CD14-positive monocyte (primary cell): Measurements from ENCODE around the gene RAB44. TPM values are rescaled to one million over a fixed set of nuclear protein-coding genes. Genes with fewer than 3 reads are reported as not detected.
A peak's percentile ranks its signal among the peaks of the same experiment; 100 is the strongest.

ENCODE experiments used
- DNase-seq, 3 donors: peaks; one replicate each; pipeline ENCODE4 v3.0.0-alpha.2; 2011 to 2022
- H2AFZ ChIP-seq: 2 replicates; pipeline ENCODE4 v1.6.0; 2012; ENCODE audit warnings: mild to moderate bottlenecking, low read depth, low read length, inconsistent platforms; ENCODE audit not compliant: insufficient read depth, poor library complexity, severe bottlenecking
- H3K27ac ChIP-seq, 2 donors: 1 replicate in 1 of 2; 2 replicates in 1 of 2; pipeline ENCODE4 v1.5.1; 2012 to 2013; ENCODE audit warnings: low read length in 2 of 2, control low read depth in 1 of 2, inconsistent platforms in 1 of 2, low read depth in 1 of 2, mild to moderate bottlenecking in 1 of 2
- H3K27me3 ChIP-seq, 2 donors: one replicate each; pipeline versions ENCODE4 v1.6.0 to v1.6.1; 2011 to 2013; ENCODE audit warnings: low read length in 2 of 2; ENCODE audit not compliant: control insufficient read depth in 2 of 2, insufficient read depth in 2 of 2
- H3K36me3 ChIP-seq, 2 donors: replicated peaks in 1 of 2; 1 replicate in 1 of 2; 2 replicates in 1 of 2; pipeline versions ENCODE4 v1.5.1 to v1.6.1; 2012 to 2013; ENCODE audit warnings: low read length in 2 of 2, control low read depth in 1 of 2, inconsistent platforms in 1 of 2, mild to moderate bottlenecking in 1 of 2; ENCODE audit not compliant: insufficient read depth in 2 of 2, control insufficient read depth in 1 of 2
- H3K4me1 ChIP-seq, 2 donors: 1 replicate in 1 of 2; 2 replicates in 1 of 2; pipeline versions ENCODE4 v1.5.1 to v1.6.1; 2012 to 2013; ENCODE audit warnings: low read length in 2 of 2, control low read depth in 1 of 2, inconsistent platforms in 1 of 2, mild to moderate bottlenecking in 1 of 2, moderate library complexity in 1 of 2; ENCODE audit not compliant: insufficient read depth in 2 of 2, control insufficient read depth in 1 of 2
- H3K4me2 ChIP-seq: replicated peaks from 2 replicates; pipeline ENCODE3; 2012; ENCODE audit warnings: low read length, moderate library complexity, mild to moderate bottlenecking; ENCODE audit not compliant: poor library complexity, severe bottlenecking; ENCODE audit errors: extremely low read depth
- H3K4me3 ChIP-seq, 3 experiments: fragments of 200-600 bp in 1 of 3; sonication (generic) in 1 of 3; replicated peaks in 1 of 3; 1 replicate in 2 of 3; 2 replicates in 1 of 3; pipeline ENCODE4 v1.5.1; 2011 to 2013; ENCODE audit warnings: low read length in 3 of 3, mild to moderate bottlenecking in 3 of 3, control low read depth in 2 of 3, low read depth in 2 of 3, inconsistent platforms in 1 of 3, moderate library complexity in 1 of 3
- H3K79me2 ChIP-seq: 2 replicates; pipeline ENCODE4 v1.6.0; 2012; ENCODE audit warnings: mild to moderate bottlenecking, control low read depth, inconsistent platforms, low read length, moderate library complexity; ENCODE audit not compliant: insufficient read depth
- H3K9ac ChIP-seq: 2 replicates; pipeline ENCODE4 v1.6.0; 2017; ENCODE audit warnings: low read length, mild to moderate bottlenecking; ENCODE audit not compliant: insufficient read depth, poor library complexity, severe bottlenecking
- H3K9me3 ChIP-seq, 2 donors: replicated peaks in 1 of 2; 1 replicate in 1 of 2; 2 replicates in 1 of 2; pipeline versions ENCODE4 v1.5.1 to v1.6.1; 2012 to 2013; ENCODE audit warnings: low read length in 2 of 2, control low read depth in 1 of 2; ENCODE audit not compliant: control insufficient read depth in 1 of 2, insufficient read depth in 1 of 2
- H4K20me1 ChIP-seq: 2 replicates; pipeline ENCODE4 v1.6.0; 2012; ENCODE audit warnings: mild to moderate bottlenecking, low read length, control low read depth, moderate library complexity; ENCODE audit not compliant: insufficient read depth
- H3K27ac Mint-ChIP-seq, 7 donors: one replicate each; pipeline ENCODE4 v1.8.0; 2020; ENCODE audit warnings: mild to moderate bottlenecking in 7 of 7, mixed read lengths in 7 of 7, moderate library complexity in 6 of 7, inconsistent platforms in 2 of 7
- H3K27me3 Mint-ChIP-seq, 3 donors: one replicate each; pipeline ENCODE4 v1.8.0; 2021 to 2022; ENCODE audit warnings: low read depth in 3 of 3, mild to moderate bottlenecking in 3 of 3, mixed read lengths in 3 of 3, moderate library complexity in 3 of 3, inconsistent platforms in 1 of 3
- H3K36me3 Mint-ChIP-seq, 2 donors: one replicate each; pipeline ENCODE4 v1.8.0; 2020; ENCODE audit warnings: mixed read lengths in 2 of 2, inconsistent platforms in 1 of 2, mild to moderate bottlenecking in 1 of 2
- H3K4me1 Mint-ChIP-seq: one replicate; pipeline ENCODE4 v1.8.0; 2020; ENCODE audit warnings: mild to moderate bottlenecking, mixed read lengths
- H3K4me3 Mint-ChIP-seq, 2 donors: one replicate each; pipeline ENCODE4 v1.8.0; 2020; ENCODE audit warnings: mild to moderate bottlenecking in 2 of 2, mixed read lengths in 2 of 2, moderate library complexity in 1 of 2
- H3K9me3 Mint-ChIP-seq, 7 donors: one replicate each; pipeline ENCODE4 v1.8.0; 2020 to 2022; ENCODE audit warnings: mixed read lengths in 7 of 7, mild to moderate bottlenecking in 6 of 7, moderate library complexity in 6 of 7, inconsistent platforms in 2 of 7
- WGBS: methylation state at CpG from one replicate; pipeline ENCODE4 v1.1.5; 2013; ENCODE audit warnings: missing lambda C conversion rate; ENCODE audit not compliant: insufficient coverage; 5-methylcytosine and 5-hydroxymethylcytosine counted together
- intact Hi-C, 2 donors: fragments of 100-400 bp; cut with micrococcal nuclease; formaldehyde crosslinking; loops; one replicate each; pipeline versions ENCODE4 v1.15.0 to v1.15.1; 2023
- polyA plus RNA-seq, 3 donors: library from polyadenylated mRNA; depleted of rRNA in 1 of 3; unstranded in 2 of 3; stranded (reverse) in 1 of 3; fragments of 300-500 nt in 2 of 3; fragments of >200 nt in 1 of 3; fragmentation: Illumina TruSeq in 2 of 3; gene quantifications; 1 replicate in 2 of 3; 2 replicates in 1 of 3; pipeline ENCODE4 v1.2.3, GENCODE V29; 2012 to 2021
- TF ChIP-seq, protein P1 (sequence below): fragments of 200-600 bp; IDR thresholded peaks from one replicate; pipeline ENCODE4 v1.8.0; 2022; ENCODE audit warnings: antibody characterized with exemption, mild to moderate bottlenecking

The RAB44 gene
- polyA plus RNA-seq, 3 donors: 1.5 to 18.0 (median 1.9) TPM

DNA sequence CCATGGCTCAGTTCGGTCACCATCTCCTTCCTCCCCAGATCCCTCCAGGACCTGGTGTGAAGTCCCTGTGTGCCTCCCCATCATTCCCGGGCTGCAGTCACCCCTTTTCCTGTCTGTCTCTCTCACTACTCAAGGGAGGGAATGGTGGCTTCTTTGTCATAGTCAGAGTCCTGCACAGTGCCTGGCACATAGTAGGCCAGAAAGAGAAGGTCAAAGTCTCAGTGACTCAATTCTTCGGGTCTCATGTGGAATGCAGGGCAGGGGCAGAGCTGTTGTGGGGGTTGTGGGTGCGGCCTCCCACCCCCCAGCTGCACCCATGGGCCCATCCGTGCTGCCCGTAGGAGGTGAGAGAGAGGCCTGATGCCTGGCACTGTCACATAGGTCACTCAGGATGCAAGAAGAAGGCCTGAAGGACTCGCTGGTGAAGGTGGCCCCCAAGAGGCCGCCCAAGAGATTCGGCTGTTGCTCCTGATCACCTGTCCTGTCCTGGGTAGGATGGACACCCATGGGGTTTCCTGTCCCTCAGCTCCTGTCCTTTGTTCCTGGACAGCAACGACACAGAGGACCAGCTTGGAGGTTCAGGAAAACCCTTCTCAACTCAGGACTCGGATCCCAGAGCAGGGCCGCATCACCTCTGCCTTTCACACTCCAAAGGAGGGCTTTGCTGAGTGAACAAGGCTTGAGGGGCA, 34.1 kb downstream of the RAB44 start:
- WGBS: 97% methylated on average over 7 of the region's 12 CpGs
- H3K4me3 Mint-ChIP-seq: no peak overlapping the region
- no peak for DNase-seq

DNA sequence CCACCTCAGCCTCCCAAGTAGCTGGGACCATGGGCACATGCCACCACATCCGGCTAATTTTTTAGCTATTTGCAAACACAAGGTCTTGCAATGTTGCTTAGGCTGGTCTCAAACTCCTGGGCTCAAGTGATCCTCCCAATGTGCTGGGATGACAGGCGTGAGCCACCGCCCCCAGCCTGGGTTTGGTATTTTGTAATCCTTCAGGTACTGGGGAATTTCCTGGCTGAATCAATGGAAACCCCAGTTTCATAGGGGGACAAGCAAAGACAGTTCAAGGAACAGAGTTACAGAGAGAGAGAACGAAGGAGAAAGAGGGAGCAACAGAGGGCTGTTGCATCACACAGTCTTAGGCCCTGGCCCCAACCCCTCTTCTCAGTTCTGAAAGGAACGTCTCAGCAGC, 35.7 kb downstream of the RAB44 start:
- H4K20me1 ChIP-seq: no peaks in the 10 kb centered on the region
- H3K36me3 ChIP-seq: peaks cover 28 to 37% of the 10 kb centered on the region in 2 donors
- H3K9ac ChIP-seq: no peak overlapping the region
- H3K79me2 ChIP-seq: no peaks in the 10 kb centered on the region
- WGBS: 95% methylated on average over 3 of the region's 5 CpGs
- TF ChIP-seq, protein P1, sequence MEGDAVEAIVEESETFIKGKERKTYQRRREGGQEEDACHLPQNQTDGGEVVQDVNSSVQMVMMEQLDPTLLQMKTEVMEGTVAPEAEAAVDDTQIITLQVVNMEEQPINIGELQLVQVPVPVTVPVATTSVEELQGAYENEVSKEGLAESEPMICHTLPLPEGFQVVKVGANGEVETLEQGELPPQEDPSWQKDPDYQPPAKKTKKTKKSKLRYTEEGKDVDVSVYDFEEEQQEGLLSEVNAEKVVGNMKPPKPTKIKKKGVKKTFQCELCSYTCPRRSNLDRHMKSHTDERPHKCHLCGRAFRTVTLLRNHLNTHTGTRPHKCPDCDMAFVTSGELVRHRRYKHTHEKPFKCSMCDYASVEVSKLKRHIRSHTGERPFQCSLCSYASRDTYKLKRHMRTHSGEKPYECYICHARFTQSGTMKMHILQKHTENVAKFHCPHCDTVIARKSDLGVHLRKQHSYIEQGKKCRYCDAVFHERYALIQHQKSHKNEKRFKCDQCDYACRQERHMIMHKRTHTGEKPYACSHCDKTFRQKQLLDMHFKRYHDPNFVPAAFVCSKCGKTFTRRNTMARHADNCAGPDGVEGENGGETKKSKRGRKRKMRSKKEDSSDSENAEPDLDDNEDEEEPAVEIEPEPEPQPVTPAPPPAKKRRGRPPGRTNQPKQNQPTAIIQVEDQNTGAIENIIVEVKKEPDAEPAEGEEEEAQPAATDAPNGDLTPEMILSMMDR: no peak
- intact Hi-C loops: no loop called here
- H3K9me3 Mint-ChIP-seq: peaks cover 0 to 2% (median 0%) of the 10 kb centered on the region in 7 donors
- H3K27me3 Mint-ChIP-seq: peaks cover 0 to 8% (median 7%) of the 10 kb centered on the region in 3 donors
- no peak overlapping the region for H2AFZ ChIP-seq
- no peak overlapping the region for H3K4me2 ChIP-seq
- H3K4me1 Mint-ChIP-seq: peaks cover 37% of the 10 kb centered on the region
- peak overlapping the region in 5 of 7 donors; percentile 63 to 90 (median 75) for H3K27ac Mint-ChIP-seq
- no peak overlapping the region for H3K4me3 Mint-ChIP-seq
- H3K4me1 ChIP-seq: peaks cover 31 to 33% of the 10 kb centered on the region in 2 donors
- peak in 1 of 3 donors; percentile 51 for DNase-seq
- H3K36me3 Mint-ChIP-seq: peaks cover 30 to 53% of the 10 kb centered on the region in 2 donors
- no peak overlapping the region for H3K4me3 ChIP-seq
- no peak overlapping the region for H3K27ac ChIP-seq
- no peaks in the 10 kb centered on the region for H3K27me3 ChIP-seq
- no peaks in the 10 kb centered on the region for H3K9me3 ChIP-seq

More for the DNA sequence above, 34.1 kb downstream of the RAB44 start:
- H3K4me2 ChIP-seq: no peak overlapping the region
- TF ChIP-seq, protein P1: no peak
- no peak overlapping the region for H3K4me3 ChIP-seq
- H3K4me1 ChIP-seq: peaks cover 45 to 49% of the 10 kb centered on the region in 2 donors
- H3K36me3 Mint-ChIP-seq: peaks cover 36 to 69% of the 10 kb centered on the region in 2 donors
- no peak overlapping the region for H3K9ac ChIP-seq
- H3K4me1 Mint-ChIP-seq: peaks cover 52% of the 10 kb centered on the region
- H4K20me1 ChIP-seq: no peaks in the 10 kb centered on the region
- peaks cover 3% of the 10 kb centered on the region for H3K79me2 ChIP-seq
- H3K27ac ChIP-seq: peak overlapping the region in 1 of 2 donors; percentile 21
- peaks cover 28 to 44% of the 10 kb centered on the region in 2 donors for H3K36me3 ChIP-seq
- H2AFZ ChIP-seq: no peak overlapping the region
- peak overlapping the region in 2 of 7 donors; percentile 7 to 16 for H3K27ac Mint-ChIP-seq
- peaks cover 2 to 4% (median 3%) of the 10 kb centered on the region in 7 donors for H3K9me3 Mint-ChIP-seq
- no peaks in the 10 kb centered on the region for H3K27me3 ChIP-seq
- peaks cover 0 to 6% (median 3%) of the 10 kb centered on the region in 3 donors for H3K27me3 Mint-ChIP-seq
- peaks cover 0 to 4% of the 10 kb centered on the region in 2 donors for H3K9me3 ChIP-seq
- intact Hi-C loops: no loop called here
